H54 (cell line): ENCODE results near the gene EXOC4.
"Not testable (repeated sequence)": the region's sequence is repeated elsewhere in the genome, so short reads cannot be mapped to it uniquely, and the experiment has no call there.

Experiments
- DNase-seq: peaks from one replicate; pipeline ENCODE4 v3.0.0; 2011; ENCODE audit warnings: low spot score, mixed read lengths; ENCODE audit not compliant: insufficient read length
- FAIRE-seq: peaks from 3 replicates; lab custom pipeline; 2011; peaks lifted over from hg19 to GRCh38; lab: Jason Lieb, UNC
- POLR2A ChIP-seq: IDR thresholded peaks from 2 replicates; pipeline ENCODE4 v1.6.1; 2011; ENCODE audit warnings: low read depth, mild to moderate bottlenecking, low read length

EXOC4 gene

DNA sequence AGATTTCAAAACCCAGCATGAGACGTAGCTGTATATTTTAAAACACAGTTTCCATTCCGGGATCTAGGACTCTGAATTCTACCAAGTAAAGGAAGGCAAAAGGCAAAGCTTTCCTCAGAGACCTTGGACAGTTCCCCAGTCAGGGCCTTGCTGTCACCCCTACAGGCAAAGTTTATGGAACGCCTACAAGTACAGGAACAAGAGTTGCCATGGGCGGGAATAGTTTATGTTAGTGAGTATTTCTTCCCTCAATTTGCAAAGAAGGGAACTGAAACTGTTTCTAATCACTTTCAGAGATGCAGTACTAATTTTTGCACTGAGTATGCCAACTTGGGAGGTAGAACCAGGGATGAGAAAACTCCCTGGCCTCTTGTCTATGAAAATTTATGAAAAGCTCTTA, 806.1 kb downstream of the EXOC4 start:
- FAIRE-seq, result no peak
- TF ChIP-seq POLR2A, result no peak
- no peak for DNase-seq

DNA sequence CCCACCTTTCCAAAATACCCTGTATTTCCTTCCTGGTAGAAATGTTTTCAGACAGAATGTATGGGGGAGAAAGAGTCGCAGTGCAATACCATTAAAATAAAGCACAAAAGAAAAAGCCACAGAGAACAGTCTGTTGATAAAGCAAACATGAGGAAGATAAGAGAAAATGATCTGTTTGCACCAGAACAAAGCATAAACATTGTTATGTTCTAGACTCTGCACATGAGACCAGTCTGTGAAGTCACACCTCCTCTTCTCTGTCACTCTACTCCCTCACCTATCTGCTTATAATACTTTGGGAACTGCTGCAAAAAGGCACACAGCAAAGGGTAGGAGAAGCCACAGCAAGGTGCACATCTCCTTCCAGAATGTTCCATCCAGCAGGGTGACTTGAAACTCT, 807.0 kb downstream of the EXOC4 start:
- no peak for DNase-seq

GRCh38 chr7:134060874-134061273, 808.0 kb downstream of the EXOC4 start:
- TF ChIP-seq POLR2A, result no peak
- FAIRE-seq, result no peak
- no peak for DNase-seq

More for the DNA sequence above, 807.0 kb downstream of the EXOC4 start:
- no peak for TF ChIP-seq POLR2A
- FAIRE-seq, result no peak

- FAIRE-seq (no peak), DNase-seq (no peak)
These were observed 809.6 kb downstream of the EXOC4 start for GRCh38 chr7:134062460-134062859.

GRCh38 chr7:134065415-134065814, 812.5 kb downstream of the EXOC4 start:
- FAIRE-seq (no peak), DNase-seq (no peak)
- TF ChIP-seq POLR2A, result no peak

More at GRCh38 chr7:134062460-134062859, 809.6 kb downstream of the EXOC4 start:
- no peak for TF ChIP-seq POLR2A

DNA sequence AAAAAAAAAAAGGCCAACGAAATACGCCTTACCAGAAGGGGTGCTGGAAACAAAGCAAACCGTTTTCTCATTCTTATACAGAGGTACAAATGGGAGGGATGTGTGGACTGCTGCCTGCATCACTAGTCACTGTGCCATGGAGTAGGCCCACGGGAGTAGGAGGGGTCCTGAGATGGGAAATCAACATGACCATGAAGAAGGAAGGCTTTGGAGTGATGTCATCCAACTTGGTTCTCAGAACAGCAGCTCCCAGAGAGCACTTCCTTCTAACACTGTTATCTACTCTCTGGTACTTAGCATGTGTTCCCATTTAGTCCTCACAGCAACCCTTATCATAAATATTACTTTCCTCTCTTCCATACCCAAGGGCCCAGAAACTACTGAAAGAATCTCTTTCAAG, 814.3 kb downstream of the EXOC4 start:
- no peak for TF ChIP-seq POLR2A
- FAIRE-seq (no peak), DNase-seq (no peak)

DNA sequence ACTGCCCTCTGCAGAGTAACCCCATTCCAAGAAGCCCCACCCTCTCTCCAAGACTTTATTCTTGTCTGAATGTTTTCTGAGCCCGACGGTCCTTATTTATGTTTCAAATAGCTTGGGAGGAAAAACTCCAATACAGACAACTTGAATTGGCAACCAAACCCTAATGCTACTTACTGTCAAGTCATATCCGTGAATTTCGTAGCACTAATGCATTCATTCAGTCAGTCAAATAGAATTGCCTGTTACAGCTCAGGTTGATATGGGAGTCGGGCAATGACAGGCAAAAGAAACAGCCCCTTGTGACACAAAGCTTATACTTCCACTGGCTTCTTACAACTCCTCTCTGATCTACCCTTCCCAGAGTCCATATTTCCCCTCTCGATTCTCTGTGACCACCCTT, 815.8 kb downstream of the EXOC4 start:
- no peak for TF ChIP-seq POLR2A
- DNase-seq (no peak), FAIRE-seq (no peak)

DNA sequence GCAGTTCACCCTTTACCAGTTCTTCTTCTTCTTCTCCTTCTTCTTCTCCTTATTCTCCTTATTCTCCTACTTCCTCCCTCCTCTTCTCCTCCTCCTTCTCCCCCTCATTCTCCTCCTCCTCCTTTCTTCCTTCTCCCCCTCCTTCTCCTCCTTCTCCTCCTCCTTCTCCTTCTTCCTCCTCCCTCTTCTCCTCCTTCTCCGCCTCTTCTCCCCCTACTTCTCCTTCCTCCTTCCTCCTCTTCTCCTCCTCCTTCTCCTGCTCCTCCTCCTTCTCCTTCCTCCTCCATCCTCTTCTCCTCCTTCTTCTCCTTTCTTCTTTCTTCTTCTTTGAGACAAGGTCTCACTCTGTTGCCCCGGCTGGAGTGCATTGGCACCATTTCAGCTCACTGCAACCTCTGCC, 816.3 kb downstream of the EXOC4 start:
- DNase-seq (no peak), FAIRE-seq (no peak)
- no peak for TF ChIP-seq POLR2A

DNA sequence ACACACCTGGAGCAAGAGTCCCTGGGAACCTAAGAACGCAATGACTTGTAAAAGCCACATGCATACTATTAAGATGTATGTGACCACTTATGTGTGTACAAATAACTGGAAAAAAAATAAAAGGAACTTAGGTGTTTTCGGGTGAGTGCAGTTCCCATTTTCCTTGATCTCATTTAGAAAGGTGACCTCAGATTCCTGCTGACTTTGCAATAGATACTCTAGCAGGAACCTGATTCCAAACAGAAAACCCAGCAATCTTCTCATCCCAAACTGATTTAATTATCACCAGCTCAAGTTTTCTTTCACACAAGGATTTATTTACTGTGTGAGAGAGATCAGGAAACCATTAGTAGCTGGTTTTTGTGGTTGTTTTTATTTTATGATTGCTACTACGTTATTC, 817.8 kb downstream of the EXOC4 start:
- DNase-seq, result no peak
- no peak for TF ChIP-seq POLR2A
- no peak for FAIRE-seq

DNA sequence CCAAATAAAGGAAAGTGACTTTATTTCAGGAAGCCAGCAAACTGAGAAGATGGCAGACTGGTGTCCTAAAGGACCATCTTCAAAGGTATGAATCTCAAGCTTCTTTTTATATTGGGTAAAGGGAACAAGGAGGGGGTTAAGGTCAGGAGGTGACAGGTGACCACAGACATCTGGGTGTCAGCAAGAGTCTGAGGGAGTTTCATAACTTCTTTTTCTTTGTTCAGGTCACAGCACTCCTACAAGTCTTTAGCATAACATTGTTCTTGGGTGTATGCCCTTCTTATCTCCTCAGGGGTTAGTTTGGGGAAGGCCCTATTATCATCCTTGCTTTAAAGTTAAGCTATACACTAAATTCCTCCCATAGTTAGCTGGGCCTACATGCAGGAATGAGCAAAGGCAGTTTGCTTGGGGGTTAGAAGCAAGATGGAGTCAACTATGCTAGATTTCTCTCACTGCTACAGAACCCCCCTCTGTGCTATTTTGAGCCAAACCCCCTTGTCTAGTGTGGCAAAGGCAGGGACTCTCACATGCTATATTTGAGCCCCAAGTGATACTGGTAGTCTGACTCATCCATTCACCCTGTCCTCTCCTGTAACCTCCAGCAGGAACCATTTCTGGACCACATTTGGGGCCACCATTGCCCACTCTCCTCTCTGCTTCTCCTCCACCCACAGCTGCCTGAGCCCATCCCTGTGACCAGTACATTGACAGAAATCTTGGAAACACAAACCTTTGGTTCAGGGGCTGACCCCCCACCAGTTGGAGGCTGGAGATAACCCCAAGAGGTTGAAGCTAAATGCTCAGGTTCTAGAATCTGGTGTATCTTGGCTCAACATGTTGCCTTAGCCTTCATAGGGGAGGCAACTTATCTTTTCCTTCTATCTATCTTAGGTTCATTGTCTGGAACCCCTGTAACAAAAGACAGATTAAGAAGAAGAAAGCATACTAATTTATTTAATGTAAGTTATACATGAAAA, 818.8 kb downstream of the EXOC4 start:
- no peak for DNase-seq
- FAIRE-seq, result no peak
- no peak for TF ChIP-seq POLR2A

DNA sequence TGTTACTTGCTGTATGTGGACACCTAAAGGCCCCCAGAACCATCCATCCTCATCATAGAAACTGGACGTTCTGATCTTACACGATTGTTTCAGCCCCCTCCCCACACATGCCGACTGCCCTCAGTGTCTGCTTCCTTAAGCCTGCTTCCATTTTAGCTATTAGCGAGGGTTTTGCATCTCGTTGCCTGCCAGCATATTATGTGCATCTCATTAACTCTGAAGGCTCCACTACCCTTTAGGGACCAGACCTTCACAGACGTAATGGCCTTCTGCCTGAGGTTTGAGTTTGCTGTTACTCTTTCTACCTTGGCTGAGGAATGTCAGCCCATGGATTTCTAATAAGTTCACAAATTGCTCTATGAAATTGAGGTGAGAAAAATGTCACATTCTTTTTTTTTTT, 820.4 kb downstream of the EXOC4 start:
- DNase-seq (no peak), FAIRE-seq (no peak)
- no peak for TF ChIP-seq POLR2A

DNA sequence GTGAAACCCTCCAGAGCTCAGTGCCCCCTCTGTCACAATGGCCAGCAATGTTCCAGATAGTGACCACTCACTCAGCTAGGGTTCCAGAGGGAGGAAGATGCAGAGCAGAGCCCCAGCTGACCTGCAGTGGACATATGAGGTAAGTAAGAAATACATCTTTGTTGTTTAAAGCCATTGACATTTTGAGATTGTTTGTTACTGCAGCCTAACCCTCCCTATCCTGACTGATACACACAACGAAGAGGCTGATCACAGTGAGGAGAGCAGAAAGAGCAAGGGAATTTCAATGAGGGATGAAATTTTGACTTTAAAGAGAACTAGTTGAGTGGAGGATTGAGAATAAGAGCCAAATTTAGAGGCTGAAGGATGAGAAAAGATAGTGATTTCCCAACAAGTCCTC, 822.9 kb downstream of the EXOC4 start:
- DNase-seq (no peak), FAIRE-seq (no peak)
- no peak for TF ChIP-seq POLR2A

GRCh38 chr7:134077560-134077959, 824.7 kb downstream of the EXOC4 start:
- not testable (repeated sequence) for DNase-seq

DNA sequence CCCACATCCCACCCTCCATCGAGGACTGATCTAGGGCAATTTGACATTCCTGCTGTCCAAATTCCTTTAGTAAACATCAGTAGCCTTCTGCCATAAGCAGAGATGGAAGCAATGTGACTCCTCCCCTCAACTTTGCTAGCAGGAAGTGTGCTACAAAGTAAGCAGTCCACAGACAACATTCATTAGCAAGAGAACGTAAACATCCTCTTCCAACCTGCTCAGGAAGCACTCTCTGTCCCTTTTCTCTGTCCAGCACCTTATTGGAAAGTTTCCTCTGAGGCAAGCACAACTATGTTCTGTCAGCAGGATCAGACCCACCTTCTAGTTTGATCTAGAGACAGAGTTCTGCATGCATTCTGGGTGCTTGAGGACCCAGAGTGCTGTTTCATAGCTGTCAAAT, 826.1 kb downstream of the EXOC4 start:
- no peak for FAIRE-seq
- TF ChIP-seq POLR2A, result no peak
- no peak for DNase-seq

More at GRCh38 chr7:134077560-134077959, 824.7 kb downstream of the EXOC4 start:
- not testable (repeated sequence) for FAIRE-seq

DNA sequence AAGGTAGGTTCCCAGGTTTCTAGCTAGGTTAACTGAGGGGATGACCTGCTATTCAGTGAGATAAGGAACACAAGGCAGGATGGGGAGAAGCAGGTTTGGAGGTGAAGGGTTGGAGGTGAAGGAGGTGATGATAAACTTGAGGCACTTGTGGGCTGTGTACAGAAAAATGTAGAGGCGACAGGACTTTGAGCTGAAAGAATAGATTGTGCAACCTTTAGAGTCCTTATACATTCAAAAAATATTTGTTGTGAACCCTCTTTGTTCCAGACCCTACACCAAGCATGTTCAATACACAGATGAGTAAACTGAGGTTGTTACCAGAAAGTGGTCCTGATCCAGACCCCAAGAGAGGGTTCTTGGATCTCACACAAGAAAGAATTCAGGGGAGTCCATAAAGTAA, 828.8 kb downstream of the EXOC4 start:
- TF ChIP-seq POLR2A, result no peak
- no peak for DNase-seq
- FAIRE-seq, result no peak
